Measurements from ENCODE around the gene ACOX3.

DNA sequence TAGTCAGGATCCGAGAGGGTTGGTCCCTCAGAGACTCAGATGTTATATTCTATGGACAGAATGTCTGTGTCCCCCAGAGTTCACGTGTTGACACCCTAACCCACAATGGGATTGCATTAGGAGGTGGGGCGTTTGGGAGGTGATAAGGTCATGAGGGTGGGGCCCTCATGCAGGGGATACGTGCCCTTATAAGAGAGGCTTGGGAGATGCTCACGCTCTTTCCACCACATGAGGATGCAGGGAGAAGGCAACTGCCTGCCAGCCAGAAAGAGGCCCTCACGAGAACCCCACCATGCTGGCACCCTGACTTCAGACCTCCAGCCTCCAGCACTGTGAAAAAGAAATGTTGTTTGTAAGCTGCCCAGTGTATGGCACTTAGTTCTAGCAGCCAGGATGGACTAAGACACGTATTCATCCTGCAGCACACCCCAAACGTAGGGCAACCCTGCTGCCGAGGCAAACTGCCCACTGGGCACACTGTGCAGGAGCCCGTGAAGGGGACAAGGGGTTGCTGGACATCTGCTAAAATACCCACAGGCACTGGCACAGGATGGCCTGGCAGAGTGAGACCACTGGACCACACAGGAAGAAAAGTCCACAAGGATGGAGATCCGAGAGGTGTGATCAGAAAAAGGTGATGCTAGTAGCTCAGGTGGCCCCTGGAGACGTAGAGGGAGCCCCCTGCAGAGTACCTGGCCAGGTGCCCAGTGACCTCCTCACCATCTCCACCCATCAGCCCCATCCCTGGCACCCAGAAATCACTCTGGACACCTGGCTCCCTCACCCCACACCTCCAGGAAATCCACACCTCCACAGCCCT lies 108.3 kb downstream of the ACOX3 start:
- TF ChIP-seq, protein P1, sequence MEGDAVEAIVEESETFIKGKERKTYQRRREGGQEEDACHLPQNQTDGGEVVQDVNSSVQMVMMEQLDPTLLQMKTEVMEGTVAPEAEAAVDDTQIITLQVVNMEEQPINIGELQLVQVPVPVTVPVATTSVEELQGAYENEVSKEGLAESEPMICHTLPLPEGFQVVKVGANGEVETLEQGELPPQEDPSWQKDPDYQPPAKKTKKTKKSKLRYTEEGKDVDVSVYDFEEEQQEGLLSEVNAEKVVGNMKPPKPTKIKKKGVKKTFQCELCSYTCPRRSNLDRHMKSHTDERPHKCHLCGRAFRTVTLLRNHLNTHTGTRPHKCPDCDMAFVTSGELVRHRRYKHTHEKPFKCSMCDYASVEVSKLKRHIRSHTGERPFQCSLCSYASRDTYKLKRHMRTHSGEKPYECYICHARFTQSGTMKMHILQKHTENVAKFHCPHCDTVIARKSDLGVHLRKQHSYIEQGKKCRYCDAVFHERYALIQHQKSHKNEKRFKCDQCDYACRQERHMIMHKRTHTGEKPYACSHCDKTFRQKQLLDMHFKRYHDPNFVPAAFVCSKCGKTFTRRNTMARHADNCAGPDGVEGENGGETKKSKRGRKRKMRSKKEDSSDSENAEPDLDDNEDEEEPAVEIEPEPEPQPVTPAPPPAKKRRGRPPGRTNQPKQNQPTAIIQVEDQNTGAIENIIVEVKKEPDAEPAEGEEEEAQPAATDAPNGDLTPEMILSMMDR (IDR thresholded peaks at IDR 0.05) = no peak
- no peak for TF ChIP-seq POLR2A (IDR thresholded peaks at IDR 0.05)
